NB4 (cell line): ENCODE results near the gene PRR5L.

Experiments used
- DNase-seq: peaks from one replicate; pipeline ENCODE4 v3.0.0; 2010; ENCODE audit warnings: low read depth
- H3K4me3 ChIP-seq: one replicate; pipeline ENCODE4 v1.5.1; 2011; ENCODE audit warnings: mild to moderate bottlenecking, low read depth, low read length, moderate library complexity
- CTCF ChIP-seq: IDR thresholded peaks from one replicate; pipeline ENCODE4 v1.5.1; 2012; ENCODE audit warnings: low read depth, low read length
- MAX ChIP-seq: IDR thresholded peaks from 2 replicates; pipeline ENCODE4 v1.6.1; 2011; ENCODE audit warnings: low read depth, low read length
- MYC ChIP-seq: IDR thresholded peaks from 2 replicates; pipeline ENCODE4 v1.6.1; 2011; ENCODE audit warnings: low read depth, low read length
- POLR2A ChIP-seq: IDR thresholded peaks from 2 replicates; pipeline ENCODE4 v1.6.1; 2011; ENCODE audit warnings: mild to moderate bottlenecking; ENCODE audit not compliant: insufficient read length; ENCODE audit errors: extremely low read depth

PRR5L gene

GRCh38 chr11:36281850-36282249, 14.2 kb upstream of the PRR5L start:
- no peak for DNase-seq
- TF ChIP-seq POLR2A (no peak), MAX (no peak), CTCF (no peak), MYC (no peak)
- no peak overlapping the region for H3K4me3 ChIP-seq

- DNase-seq, result no peak
- no peak overlapping the region for H3K4me3 ChIP-seq
- TF ChIP-seq MYC (no peak), CTCF (no peak), POLR2A (no peak), MAX (no peak)
These were observed 13.2 kb upstream of the PRR5L start for GRCh38 chr11:36282926-36283325.

- TF ChIP-seq CTCF, result no peak
- no peak for TF ChIP-seq MYC
- TF ChIP-seq POLR2A, result no peak
- TF ChIP-seq MAX, result peak; percentile 48; the same call in 1 of the 2 replicates
- H3K4me3 ChIP-seq, result peak overlapping the region; percentile 99
- peak; percentile 64 for DNase-seq
These were observed 7.5 kb upstream of the PRR5L start for GRCh38 chr11:36288442-36289225.

GRCh38 chr11:36289226-36289852, 6.7 kb upstream of the PRR5L start, which contains the start of gene COMMD9:
COMMD9 (minus strand) TSS chr11:36289424; CDS start chr11:36289412, 12 bp downstream.
- peak; percentile 94 for DNase-seq
- peak within 1 kb of the TSS; percentile 99 for H3K4me3 ChIP-seq
- TF ChIP-seq MAX, result peak; percentile 100
- TF ChIP-seq CTCF, result no peak
- peak; percentile 81 for TF ChIP-seq MYC
- peak; percentile 57 for TF ChIP-seq POLR2A

- peak; percentile 70 for DNase-seq
- TF ChIP-seq MYC, result 0 out of 2 replicates have a peak, but pooled peaks have one; percentile 28
- TF ChIP-seq CTCF, result peak; percentile 24
- TF ChIP-seq MAX, result 0 out of 2 replicates have a peak, but pooled peaks have one; percentile 19
- TF ChIP-seq POLR2A, result no peak
- no peak overlapping the region for H3K4me3 ChIP-seq
These were observed 3.8 kb upstream of the PRR5L start for GRCh38 chr11:36292311-36292722.
